DMS79 treated with DMSO at 0.1 percent for 48 hours (cell line): Measurements from ENCODE around the gene KIF12.
"Not testable (repeated sequence)": the region's sequence is repeated elsewhere in the genome, so short reads cannot be mapped to it uniquely, and the experiment has no call there.

ENCODE experiments used
- DNase-seq: peaks from one replicate; lab custom pipeline; 2025; lab: John Stamatoyannopoulos, UW

The KIF12 gene

DNA sequence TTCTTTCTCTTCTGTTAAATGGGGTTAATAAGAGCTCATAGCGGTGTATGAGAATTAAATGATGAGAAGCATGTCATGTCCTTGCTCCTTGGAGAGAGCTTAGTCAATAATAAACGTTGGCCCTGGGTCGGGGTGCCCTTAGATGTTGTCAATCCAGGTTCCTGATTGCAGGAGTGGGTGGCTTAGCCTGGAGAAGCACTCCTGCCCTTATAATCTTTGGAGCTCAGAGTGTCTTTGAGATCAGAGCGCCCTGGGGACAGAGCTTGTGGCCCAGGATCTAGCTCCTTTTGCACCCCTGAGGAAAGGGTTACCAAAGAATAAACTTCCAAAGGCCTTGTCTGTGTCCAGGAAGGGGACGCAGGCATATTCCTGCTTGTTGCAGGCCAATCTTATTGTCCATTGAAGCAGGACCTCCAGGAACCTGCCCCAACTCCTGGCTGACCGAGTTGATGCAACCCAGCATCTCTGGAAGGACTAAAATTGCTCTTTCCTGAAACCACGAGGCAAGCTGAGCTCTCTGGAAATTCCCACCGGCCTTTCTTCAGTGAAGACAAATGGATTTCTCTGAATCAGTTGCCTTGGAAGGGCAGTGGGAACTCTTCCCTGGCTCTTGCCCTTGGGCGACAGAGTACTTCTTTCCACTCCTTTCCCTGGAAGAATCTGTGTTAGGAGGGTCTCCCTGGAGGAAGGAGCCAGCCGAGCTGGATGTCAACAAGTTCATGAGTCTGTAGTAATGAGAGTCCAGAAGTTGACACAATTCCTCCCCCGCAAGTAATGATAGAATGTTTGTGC is 14.6 kb downstream of the KIF12 start:
- DNase-seq: no peak

- DNase-seq: no peak
Observed at GRCh38 chr9:114083666-114084065, 15.4 kb downstream of the KIF12 start.

DNA sequence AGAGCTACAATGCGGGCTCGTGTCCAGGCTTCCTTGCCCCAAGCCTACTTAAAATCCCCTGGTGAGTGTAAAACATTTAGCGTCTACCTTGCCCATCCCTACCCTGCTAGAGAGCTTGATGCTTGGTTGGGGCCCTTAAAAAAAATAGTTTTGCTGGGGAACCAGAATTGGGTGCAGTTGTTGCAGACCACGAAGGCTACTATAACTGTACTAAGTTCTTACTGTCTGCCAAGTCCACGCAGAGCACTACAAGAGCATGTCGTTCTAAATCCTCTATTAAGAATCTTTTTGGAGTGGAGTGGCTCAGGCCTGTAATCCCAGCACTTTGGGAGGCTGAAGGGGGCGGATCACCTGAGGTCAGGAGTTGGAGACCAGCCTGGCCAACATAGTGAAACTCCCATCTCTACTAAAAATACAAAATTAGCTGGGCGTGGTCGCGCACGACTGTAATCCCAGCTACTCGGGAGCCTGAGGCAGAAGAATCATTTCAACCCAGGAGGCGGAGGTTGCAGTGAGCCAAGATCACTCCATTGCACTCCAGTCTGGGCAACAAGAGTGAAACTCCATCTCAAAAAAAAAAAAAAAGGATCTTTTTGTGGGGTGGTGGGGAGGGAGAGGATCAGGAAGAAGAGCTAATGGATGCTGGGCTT is 16.2 kb downstream of the KIF12 start:
- not testable (repeated sequence) for DNase-seq

GRCh38 chr9:114082017-114082762 is 16.9 kb downstream of the KIF12 start:
- DNase-seq: peak; percentile 79

- DNase-seq: no peak
Observed at GRCh38 chr9:114081441-114082016, 17.6 kb downstream of the KIF12 start.

- no peak for DNase-seq
Observed at GRCh38 chr9:114080773-114081440, 18.2 kb downstream of the KIF12 start.

- no peak for DNase-seq
Observed at GRCh38 chr9:114080195-114080772, 18.8 kb downstream of the KIF12 start.

GRCh38 chr9:114078781-114079156 is 20.3 kb downstream of the KIF12 start:
- no peak for DNase-seq

DNA sequence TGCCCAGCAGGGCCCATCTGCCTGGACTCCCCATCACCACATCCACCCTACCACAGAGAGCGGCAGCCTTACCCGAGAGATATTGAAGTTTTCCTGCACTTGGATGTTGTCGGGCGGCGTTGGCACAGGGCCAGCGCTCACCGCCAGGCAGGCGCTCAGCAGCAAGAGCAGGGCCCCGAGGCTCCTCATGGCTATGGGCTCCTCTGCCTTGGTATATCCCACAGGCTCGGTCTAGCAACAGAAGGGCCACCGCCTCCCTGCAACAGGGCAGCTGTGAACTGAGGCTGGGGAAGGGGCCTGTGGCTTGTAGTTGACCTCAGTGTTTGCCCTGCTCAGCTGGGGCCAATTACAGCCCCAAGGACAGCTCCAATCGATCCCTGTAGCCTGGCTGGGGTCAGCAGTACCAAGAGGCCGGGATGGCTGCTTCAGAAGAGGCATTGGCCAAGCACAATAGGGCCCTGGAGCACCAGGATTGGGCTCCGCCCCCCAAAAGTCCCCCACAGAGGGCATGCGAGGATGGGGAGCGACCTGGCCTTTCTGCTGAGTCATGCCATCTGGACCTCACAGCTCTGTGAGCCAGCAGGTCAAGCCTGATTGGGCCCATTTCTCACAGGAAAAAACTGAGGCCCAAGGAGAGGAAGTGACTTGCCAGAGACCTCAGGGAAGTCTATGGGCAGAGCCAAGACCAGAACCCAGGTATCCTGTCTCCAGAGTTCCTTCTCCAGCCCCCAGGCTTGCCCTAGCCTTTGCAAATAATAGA is 20.9 kb downstream of the KIF12 start, which contains the start of gene AMBP:
AMBP (minus strand) TSS at position 280 of the 760 bp plus-strand sequence; CDS start at position 189, 91 bp downstream.
- DNase-seq: no peak

DNA sequence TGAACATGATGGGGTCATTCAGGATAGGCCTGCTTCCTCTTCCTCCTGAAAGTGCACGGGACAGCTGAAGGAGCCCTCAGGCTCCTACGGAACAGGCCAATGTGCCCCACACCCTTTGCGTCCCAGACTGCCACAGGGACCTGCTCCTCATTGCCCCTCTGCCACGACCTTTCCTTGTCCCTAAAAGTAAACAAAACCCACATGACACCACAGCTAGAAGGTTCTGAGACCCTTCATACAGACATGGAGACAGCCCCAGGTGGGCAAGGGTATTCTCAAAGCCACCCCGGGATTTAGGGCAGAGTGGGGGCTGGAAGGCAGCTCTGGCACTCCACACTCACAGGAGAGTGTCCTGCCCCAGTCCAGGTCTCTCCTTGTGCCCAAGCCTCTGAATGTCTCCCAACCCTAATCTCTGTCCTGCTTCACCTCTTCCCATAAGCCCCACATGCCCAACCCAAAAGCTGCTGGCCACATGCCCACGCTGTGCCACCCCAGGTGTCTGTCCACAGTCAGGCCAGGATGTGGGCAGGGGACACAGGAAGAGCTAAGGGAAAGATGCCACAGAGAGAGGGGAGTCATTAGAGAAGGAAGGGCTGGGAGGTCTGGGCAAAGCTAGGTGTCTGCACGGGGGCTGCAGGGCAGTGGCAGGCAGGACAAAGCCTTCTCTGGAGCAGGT is 21.8 kb downstream of the KIF12 start:
- no peak for DNase-seq

- DNase-seq: no peak
Observed at GRCh38 chr9:114076237-114077161, 22.6 kb downstream of the KIF12 start.

DNA sequence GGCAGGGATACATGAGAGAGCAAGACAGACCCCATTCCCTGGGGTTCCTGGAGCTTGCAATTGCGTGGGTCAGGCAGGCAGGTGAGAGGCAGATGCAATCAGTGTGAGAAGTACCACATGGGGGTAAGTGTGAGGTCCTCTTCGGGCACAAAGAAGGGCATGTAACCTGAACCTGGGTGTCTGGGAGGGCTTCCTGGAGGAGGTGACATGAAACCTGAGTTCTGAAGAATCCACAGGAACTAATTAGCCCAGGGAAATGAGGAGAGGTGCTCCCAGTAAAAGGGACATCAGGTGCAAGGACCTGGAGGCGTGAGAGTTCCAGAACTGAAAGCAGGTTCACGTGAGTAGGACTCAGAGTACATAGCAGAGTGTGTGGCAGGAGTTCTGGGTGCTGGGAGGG is 23.5 kb downstream of the KIF12 start:
- no peak for DNase-seq

DNA sequence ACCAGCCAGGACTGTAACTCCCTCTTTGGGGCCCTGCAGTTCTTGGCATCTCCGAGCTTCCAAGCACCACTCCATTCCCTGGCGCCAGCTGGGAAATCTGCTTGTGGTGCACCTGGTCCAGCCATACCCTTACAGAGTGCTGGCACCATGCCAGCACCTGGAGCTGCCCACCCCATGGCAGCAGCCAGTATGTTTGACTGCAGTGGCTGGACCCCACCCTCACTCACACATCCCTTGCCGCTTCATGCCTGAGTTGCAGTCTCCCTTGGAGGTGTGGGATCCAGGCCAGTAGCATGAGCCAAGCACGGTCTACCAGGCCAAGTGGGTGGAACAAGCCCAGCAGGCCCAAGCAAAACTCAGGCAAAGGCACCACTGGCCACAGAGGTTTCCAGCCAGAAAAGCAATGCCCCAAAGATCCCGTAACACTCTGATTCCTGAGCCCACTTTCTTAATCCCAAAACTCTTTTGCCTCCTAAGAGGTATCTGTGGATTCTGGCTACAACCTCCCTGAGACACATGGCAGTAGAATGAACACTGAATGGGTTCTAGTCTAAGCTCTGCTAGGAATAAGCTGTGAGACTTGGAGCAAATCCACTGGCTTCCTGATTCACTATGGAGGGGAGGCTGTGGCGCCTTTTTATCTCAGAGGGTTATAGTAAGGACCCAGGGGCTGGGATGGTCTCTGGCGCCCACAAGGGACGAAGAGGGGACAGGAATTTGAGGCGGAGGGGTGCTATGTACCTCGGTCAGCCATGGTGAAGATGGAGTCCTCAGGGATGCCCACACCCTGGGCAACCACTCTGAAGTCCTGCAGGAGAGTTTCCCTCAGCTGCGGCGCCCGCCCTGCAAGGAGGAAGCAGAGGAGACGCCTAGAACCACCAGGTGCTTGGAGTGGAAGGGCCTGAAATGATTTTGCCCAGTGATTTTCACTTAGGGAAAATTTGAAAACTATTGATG is 26.6 kb downstream of the KIF12 start:
- peak; percentile 96 for DNase-seq

DNA sequence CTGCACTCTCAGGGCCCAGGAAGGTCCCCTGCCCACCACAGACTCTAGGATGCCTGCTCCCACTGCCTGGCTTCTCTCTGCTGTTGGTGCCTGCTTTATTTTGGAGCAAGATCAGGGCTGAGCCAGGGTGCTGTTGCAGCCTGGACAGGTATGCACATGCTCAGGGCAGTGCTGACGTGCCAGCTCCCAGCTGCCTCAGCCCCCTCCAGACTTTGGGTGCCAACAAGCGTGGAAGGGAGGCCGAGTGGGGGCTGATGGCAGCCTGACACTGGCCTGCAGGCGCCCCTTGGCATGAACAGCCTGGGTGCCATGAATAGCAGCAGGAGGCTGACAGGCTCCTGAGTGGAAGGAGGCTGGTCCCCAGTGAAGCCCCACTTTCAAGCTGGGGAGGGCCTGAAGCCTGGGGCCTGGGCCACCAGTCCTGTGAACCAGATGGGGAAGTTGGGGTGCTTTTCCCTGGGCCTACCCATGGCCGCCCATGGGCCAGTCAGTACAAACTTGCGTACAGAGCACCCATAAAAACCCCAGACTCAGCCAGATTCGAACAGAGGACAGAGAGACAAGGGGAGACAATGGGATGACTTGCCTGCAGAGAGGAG is 27.8 kb downstream of the KIF12 start:
- no peak for DNase-seq

DNA sequence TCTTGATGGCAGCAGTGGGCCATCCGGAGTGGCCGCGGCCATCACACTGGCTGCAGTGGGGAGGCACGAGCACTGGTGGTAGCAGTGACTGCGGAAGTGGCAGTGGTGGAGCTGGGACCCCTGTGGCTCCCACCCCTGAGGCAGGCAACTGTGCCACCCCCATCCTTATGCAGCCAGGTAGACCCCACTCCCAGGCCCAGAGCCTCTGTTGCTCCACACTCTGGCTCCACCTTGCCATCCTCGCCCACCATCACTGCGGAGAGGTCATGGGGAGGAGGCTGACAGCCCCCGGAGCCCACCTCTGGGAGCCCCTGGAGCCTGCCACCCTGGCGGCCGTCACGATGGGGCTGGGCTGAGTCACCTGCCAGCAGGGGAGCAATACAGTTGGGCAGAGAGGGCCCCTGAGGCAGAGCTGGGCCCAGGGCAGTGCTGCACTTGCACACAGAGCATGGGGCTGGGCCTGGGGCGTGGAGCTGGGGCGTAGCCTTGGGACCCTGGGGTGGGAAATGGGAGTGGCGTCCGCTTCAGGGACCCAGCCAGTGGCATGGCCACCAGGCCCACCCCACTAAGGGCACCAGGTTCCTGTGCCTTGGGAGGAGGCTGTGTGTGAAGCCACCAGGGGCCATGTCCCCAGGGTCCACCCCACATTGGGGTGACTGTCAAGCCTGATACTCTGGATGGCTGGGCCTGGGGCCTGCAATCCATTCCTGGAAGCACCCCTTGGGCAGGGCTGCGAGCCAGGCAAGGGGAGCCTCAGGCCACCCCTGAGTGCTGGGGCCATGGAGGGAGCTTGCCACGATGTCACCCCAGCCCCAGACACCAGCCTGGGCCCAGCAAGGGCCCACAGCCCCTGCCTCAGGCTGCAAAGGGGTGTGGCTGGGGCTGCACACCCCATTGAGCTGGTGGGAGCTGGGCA is 28.6 kb downstream of the KIF12 start:
- no peak for DNase-seq

DNA sequence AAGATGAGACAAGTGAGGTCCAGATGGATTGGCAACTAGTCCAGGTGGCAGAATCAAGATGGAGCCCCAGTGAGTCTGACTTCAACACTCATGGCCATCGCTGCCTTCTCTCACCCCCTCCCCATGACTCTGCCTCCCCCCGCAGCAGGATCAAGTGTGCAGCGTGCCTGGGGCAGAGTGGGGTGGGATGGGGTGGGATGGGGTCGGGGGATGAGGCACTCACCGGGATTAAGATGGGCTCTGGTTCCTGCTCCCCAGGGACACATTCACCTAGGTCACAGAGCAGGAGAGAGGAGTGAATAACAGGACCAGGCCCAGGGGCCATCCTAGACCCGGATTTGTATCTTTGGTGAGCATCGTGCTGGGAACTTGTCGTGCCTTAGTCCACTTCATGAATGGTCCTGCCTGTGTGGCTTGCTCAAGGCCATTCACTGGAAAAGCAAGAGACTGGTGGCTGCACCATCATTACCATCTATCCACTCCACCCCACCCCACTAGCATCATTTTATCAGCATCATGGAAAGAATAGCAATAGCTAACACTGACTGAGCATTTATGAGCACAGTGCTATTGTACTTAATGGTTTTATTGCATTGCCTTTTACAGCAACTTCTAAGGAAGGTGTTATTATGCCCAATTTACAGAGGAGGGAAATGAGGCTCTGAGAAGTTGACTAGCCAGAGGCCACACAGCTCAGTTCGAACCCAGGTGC is 29.5 kb downstream of the KIF12 start:
- DNase-seq: no peak
